H1 (cell line): ENCODE data around the gene MAFB. TPM values are rescaled to one million over a fixed set of nuclear protein-coding genes. Genes with fewer than 3 reads are reported as not detected.

Source experiments
- ASH2L ChIP-seq: fragments of 200-600, 300-600 bp; sonication (generic); IDR thresholded peaks from one replicate; pipeline ENCODE4 v1.7.1; 2017; ENCODE audit warnings: low read length
- NANOG ChIP-seq: IDR thresholded peaks from 2 replicates; pipeline ENCODE4 v1.6.1; 2011; ENCODE audit warnings: low read length, low read depth, mild to moderate bottlenecking, inconsistent platforms; ENCODE audit not compliant: insufficient read depth, poor library complexity, severe bottlenecking
- PHF8 ChIP-seq: fragments of 200-600 bp; sonication (generic); conservative IDR thresholded peaks from 2 replicates; pipeline ENCODE4 v1.7.1; 2012; ENCODE audit warnings: low read depth, mild to moderate bottlenecking, inconsistent platforms, low read length, moderate library complexity
- RBBP5 ChIP-seq: IDR thresholded peaks from 2 replicates; pipeline ENCODE4 v1.7.1; 2012; ENCODE audit warnings: low read depth, mild to moderate bottlenecking, inconsistent platforms, low read length, moderate library complexity, borderline replicate concordance
- SIRT6 ChIP-seq: IDR thresholded peaks from one replicate; pipeline ENCODE4 v1.7.1; 2012; ENCODE audit warnings: low read length, inconsistent platforms
- SUZ12 ChIP-seq: fragments of 200-600 bp; sonication (generic); IDR thresholded peaks from 2 replicates; pipeline ENCODE4 v1.6.1; 2012; ENCODE audit warnings: mild to moderate bottlenecking, inconsistent platforms, low read length, moderate library complexity, mixed read lengths
- polyA plus RNA-seq, 7 experiments: library from polyadenylated mRNA; depleted of rRNA in 3 of 7; stranded (reverse) in 5 of 7; unstranded in 2 of 7; fragments of >200 nt in 5 of 7; fragments of 200-250 nt in 2 of 7; gene quantifications; 1 replicate in 5 of 7; 2 replicates in 1 of 7; 4 replicates in 1 of 7; pipeline versions ENCODE4 v1.2.1 to v1.2.3, GENCODE V29; 2011 to 2013; ENCODE audit warnings: missing spikeins in 2 of 7, mixed read lengths in 2 of 7
- total RNA-seq: library from RNA; stranded (reverse); fragmentation: NEBNext Ultra II Directional; extraction: Animal tissue kit (Norgen Biotek cat#: 25700); gene quantifications from 2 replicates; pipeline ENCODE4 v1.2.1, GENCODE V29; 2021

The MAFB gene
- total and polyA plus RNA-seq, 2 of the 8 experiments (the other 6 are each of a cell fraction or from before 2014, with no cell fraction given) = 0.83 to 1.8 TPM

DNA sequence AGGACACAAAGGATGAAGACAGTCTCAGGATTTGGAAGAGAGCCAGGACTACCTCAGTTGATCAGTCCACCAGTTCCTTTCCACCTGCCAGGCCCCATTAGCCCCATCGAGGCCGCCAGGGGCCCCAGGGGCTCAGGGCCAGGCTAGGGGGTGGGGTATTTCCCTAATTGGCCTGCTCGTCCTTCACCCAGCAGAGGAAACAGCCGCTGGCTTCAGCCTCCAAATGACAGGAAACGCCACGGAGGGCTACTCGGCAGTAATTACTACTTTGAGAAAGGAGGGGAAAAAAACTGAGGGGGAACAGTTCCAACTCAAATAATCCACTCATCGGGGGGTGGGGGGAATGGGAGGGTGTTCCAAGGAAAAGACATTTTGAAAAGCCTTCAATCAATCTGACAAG is 42.7 kb downstream of the MAFB start (continued):
- TF ChIP-seq NANOG = no peak
- TF ChIP-seq SIRT6 = no peak
- no peak for TF ChIP-seq SUZ12
- TF ChIP-seq PHF8 = no peak
- TF ChIP-seq RBBP5 = no peak
- no peak for TF ChIP-seq ASH2L
- TF ChIP-seq, all 59 proteins: peak for 0
